ENCODE results near the gene HDGFL2. TPM values are rescaled to one million over a fixed set of nuclear protein-coding genes. Genes with fewer than 3 reads are reported as not detected.

HDGFL2 gene
- total and polyA plus RNA-seq, 10 of the 15 experiments (the other 5 are each of a cell fraction or from before 2014, with no cell fraction given), result 0.16 to 56.9 (median 25.3) TPM

- 71% methylated on average over 27 of the region's 27 CpGs for WGBS (ENCODE audit: insufficient coverage, insufficient replicate concordance, low lambda C conversion rate, missing lambda C conversion rate)
- no peak overlapping the region for H3K4me3 ChIP-seq
- no peaks in the 10 kb centered on the region for H3K79me2 ChIP-seq (ENCODE audit: control insufficient read depth, insufficient read depth, low read length)
- no peak overlapping the region for H3K27ac ChIP-seq (ENCODE audit: control insufficient read depth, insufficient read depth)
- no peaks in the 10 kb centered on the region for H3K9me3 ChIP-seq (replicated peaks; ENCODE audit: control insufficient read depth, insufficient read depth, low read length)
- intact Hi-C loops (cut with micrococcal nuclease; ENCODE audit: unreplicated experiment), result no loop called here
- no peak overlapping the region for H3K4me2 ChIP-seq (ENCODE audit: control insufficient read depth, insufficient read depth)
- H2AFZ ChIP-seq (ENCODE audit: control insufficient read depth, low read depth, low read length), result no peak overlapping the region
- no peaks in the 10 kb centered on the region for H3K4me1 ChIP-seq (ENCODE audit: control insufficient read depth, insufficient read depth, low read length)
- in situ Hi-C loops (cut with MboI), result no loop called here
- no peak overlapping the region for H3K9ac ChIP-seq (ENCODE audit: control insufficient read depth, insufficient read depth, low read length)
- SMC1A ChIA-PET (ENCODE audit: uncharacterized antibody, unreplicated experiment), result no interaction called here
- RAD21 ChIA-PET (ENCODE audit: unreplicated experiment), result no interaction called here
- no peaks in the 10 kb centered on the region for H3K36me3 ChIP-seq (ENCODE audit: control insufficient read depth in 2 of 2, insufficient read depth in 2 of 2, low read length in 1 of 2)
- no peak for FAIRE-seq
- POLR2A ChIA-PET, result no interaction called here
- CTCF ChIA-PET, result no interaction called here
- TF ChIP-seq STAT3 (IDR thresholded peaks at IDR 0.05; ENCODE audit: low read depth, low read length), result no peak
- no peak for TF ChIP-seq PKNOX1 (IDR thresholded peaks at IDR 0.05)
- no peak for TF ChIP-seq RB1 (IDR thresholded peaks at IDR 0.05; ENCODE audit: borderline replicate concordance)
- TF ChIP-seq SUPT20H (IDR thresholded peaks at IDR 0.05; ENCODE audit: borderline replicate concordance, control insufficient read depth, low read depth, low read length), result no peak
- TF ChIP-seq FOXK2 (IDR thresholded peaks at IDR 0.05), result no peak
- no peak for TF ChIP-seq ZNF274 (IDR thresholded peaks at IDR 0.05; ENCODE audit: insufficient read depth, insufficient read length)
- TF ChIP-seq CBFB (IDR thresholded peaks at IDR 0.05; ENCODE audit: low read depth), result no peak
- TF ChIP-seq, protein P1, sequence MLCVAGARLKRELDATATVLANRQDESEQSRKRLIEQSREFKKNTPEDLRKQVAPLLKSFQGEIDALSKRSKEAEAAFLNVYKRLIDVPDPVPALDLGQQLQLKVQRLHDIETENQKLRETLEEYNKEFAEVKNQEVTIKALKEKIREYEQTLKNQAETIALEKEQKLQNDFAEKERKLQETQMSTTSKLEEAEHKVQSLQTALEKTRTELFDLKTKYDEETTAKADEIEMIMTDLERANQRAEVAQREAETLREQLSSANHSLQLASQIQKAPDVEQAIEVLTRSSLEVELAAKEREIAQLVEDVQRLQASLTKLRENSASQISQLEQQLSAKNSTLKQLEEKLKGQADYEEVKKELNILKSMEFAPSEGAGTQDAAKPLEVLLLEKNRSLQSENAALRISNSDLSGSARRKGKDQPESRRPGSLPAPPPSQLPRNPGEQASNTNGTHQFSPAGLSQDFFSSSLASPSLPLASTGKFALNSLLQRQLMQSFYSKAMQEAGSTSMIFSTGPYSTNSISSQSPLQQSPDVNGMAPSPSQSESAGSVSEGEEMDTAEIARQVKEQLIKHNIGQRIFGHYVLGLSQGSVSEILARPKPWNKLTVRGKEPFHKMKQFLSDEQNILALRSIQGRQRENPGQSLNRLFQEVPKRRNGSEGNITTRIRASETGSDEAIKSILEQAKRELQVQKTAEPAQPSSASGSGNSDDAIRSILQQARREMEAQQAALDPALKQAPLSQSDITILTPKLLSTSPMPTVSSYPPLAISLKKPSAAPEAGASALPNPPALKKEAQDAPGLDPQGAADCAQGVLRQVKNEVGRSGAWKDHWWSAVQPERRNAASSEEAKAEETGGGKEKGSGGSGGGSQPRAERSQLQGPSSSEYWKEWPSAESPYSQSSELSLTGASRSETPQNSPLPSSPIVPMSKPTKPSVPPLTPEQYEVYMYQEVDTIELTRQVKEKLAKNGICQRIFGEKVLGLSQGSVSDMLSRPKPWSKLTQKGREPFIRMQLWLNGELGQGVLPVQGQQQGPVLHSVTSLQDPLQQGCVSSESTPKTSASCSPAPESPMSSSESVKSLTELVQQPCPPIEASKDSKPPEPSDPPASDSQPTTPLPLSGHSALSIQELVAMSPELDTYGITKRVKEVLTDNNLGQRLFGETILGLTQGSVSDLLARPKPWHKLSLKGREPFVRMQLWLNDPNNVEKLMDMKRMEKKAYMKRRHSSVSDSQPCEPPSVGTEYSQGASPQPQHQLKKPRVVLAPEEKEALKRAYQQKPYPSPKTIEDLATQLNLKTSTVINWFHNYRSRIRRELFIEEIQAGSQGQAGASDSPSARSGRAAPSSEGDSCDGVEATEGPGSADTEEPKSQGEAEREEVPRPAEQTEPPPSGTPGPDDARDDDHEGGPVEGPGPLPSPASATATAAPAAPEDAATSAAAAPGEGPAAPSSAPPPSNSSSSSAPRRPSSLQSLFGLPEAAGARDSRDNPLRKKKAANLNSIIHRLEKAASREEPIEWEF (IDR thresholded peaks at IDR 0.05; ENCODE audit: insufficient replicate concordance, low read depth, low read length), result no peak
- no peak for TF ChIP-seq ATF7 (IDR thresholded peaks at IDR 0.05; ENCODE audit: low read depth)
- no peak for TF ChIP-seq ASH2L (IDR thresholded peaks at IDR 0.05; ENCODE audit: borderline replicate concordance, low read depth)
- no peak for TF ChIP-seq EGR1 (IDR thresholded peaks at IDR 0.05; ENCODE audit: borderline replicate concordance in 1 of 2, low read depth in 2 of 2, low read length in 2 of 2)
- TF ChIP-seq BACH1 (IDR thresholded peaks at IDR 0.05; ENCODE audit: borderline replicate concordance), result no peak
- TF ChIP-seq MEF2A (IDR thresholded peaks at IDR 0.05; ENCODE audit: insufficient read depth, low read depth, low read length), result no peak
- no peak for TF ChIP-seq BHLHE40 (IDR thresholded peaks at IDR 0.05; ENCODE audit: borderline replicate concordance in 1 of 2, low read depth in 2 of 2, low read length in 1 of 2)
- TF ChIP-seq, protein P2, sequence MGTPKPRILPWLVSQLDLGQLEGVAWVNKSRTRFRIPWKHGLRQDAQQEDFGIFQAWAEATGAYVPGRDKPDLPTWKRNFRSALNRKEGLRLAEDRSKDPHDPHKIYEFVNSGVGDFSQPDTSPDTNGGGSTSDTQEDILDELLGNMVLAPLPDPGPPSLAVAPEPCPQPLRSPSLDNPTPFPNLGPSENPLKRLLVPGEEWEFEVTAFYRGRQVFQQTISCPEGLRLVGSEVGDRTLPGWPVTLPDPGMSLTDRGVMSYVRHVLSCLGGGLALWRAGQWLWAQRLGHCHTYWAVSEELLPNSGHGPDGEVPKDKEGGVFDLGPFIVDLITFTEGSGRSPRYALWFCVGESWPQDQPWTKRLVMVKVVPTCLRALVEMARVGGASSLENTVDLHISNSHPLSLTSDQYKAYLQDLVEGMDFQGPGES (IDR thresholded peaks at IDR 0.05), result no peak
- no peak for TF ChIP-seq ZBED1 (IDR thresholded peaks at IDR 0.05; ENCODE audit: borderline replicate concordance)
- DNase-seq (ENCODE audit: low read depth, low spot score), result no peak
- H3K27me3 ChIP-seq (replicated peaks in 1 of 2; ENCODE audit: control insufficient read depth in 2 of 2, insufficient read depth in 2 of 2, low read length in 1 of 2), result no peaks in the 10 kb centered on the region
- no peak for ATAC-seq
- H4K20me1 ChIP-seq (ENCODE audit: control insufficient read depth, insufficient read depth), result no peaks in the 10 kb centered on the region
- BruUV-seq (replicated peaks), result no TSS peak
Measured at GRCh38 chr19:4511300-4512054, 39.4 kb downstream of the HDGFL2 start.

Measured in GM12878 (cell line).